Activated CD4-positive, CD25-positive, alpha-beta regulatory T cell treated with anti-CD3 and anti-CD28 coated beads, Interleukin-2, amount 50 U/mL, for 16 hours (primary cell): Measurements from ENCODE around the gene RNF223.
"Not testable (repeated sequence)": the region's sequence is repeated elsewhere in the genome, so short reads cannot be mapped to it uniquely, and the experiment has no call there.

Source experiments
- DNase-seq: peaks from one replicate; pipeline ENCODE4 v3.0.0-alpha.2; 2020; ENCODE audit warnings: low read depth, low spot score

Gene RNF223

DNA sequence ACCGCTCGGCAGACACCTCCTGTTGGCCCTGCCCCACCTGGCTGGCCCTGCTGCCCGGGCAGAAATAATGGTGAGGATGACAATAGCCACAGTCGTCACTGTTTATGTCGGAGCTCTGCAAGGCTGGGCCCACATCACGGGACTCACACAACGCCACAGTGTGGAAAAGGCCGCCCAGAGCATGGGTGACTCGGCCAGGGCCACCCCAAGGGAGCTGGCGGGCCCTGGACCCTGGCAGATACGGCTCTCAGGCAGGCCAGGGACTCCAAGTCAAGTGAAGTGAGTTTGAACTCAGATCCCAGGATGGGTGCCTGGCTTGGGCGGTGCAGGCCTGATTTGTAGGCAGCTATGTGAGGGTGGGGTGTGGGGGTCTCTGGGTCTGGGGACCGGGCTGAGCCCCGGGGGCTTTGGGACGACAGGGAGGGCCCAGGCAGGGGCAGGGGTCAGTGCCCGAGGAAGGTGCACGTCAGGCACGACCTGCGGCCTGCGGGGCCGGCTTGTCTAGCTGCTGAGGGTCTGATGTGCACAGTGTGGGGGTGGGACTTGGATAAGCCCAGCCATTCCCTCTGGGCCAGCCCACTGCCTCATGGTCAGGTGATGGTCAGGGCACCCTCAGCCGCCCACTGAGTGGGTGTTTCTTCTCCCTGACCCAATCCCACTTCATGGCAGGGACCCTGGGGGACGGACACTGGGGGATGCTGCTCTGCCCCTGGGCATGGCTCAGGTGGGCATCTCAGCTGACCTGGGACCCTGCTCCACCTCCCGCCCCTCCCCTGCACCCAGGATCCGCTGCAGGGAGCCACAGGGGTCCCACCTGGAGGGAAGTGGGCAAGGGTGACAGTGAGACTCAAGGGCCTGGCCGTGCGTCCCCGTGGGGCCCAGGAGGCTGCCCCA, 1.0 kb downstream of the RNF223 start:
- DNase-seq = no peak

- DNase-seq = no peak
These were observed 1.7 kb downstream of the RNF223 start for GRCh38 chr1:1072299-1072848.

- DNase-seq = no peak
These were observed 2.4 kb downstream of the RNF223 start for GRCh38 chr1:1071486-1072298.

GRCh38 chr1:1069711-1070676, 4.1 kb downstream of the RNF223 start:
- no peak for DNase-seq

DNA sequence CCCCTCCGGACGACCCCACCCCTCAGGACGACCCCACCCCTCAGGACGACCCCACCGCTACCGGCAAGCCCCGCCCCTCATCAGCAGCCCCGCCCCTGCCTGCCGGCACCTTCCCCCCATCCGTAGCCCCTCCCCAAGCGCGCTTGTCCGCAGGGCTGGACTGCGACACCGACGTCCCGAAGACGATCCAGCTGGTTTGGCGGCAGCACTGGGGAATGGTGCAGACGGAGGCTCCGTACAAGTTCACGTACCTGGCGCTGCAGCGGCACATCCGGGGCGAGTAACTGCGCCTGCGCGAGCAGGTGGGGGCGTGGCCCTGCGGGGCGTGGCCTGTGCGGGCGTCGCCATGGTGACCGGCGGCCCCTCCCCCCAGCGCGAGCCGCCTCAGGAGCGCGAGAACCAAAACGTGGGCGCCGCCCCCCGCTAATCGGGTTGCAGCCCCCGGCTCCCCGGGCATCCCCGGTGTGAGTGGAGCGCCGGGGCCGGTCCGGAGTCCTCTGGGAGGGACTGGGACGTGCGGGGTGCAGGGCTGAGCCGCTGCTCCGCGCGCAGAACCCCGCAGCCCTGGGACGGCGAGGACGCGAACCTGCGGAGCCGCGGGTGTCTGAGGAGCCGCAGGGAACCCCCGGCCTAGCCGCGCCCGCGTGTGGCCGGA, 4.9 kb downstream of the RNF223 start:
- DNase-seq = peak; percentile 81

- no peak for DNase-seq
These were observed 5.5 kb downstream of the RNF223 start for GRCh38 chr1:1068517-1069055.

GRCh38 chr1:1067860-1068516, 6.1 kb downstream of the RNF223 start:
- DNase-seq = no peak

- no peak for DNase-seq
These were observed 6.7 kb downstream of the RNF223 start for GRCh38 chr1:1067284-1067859.

DNA sequence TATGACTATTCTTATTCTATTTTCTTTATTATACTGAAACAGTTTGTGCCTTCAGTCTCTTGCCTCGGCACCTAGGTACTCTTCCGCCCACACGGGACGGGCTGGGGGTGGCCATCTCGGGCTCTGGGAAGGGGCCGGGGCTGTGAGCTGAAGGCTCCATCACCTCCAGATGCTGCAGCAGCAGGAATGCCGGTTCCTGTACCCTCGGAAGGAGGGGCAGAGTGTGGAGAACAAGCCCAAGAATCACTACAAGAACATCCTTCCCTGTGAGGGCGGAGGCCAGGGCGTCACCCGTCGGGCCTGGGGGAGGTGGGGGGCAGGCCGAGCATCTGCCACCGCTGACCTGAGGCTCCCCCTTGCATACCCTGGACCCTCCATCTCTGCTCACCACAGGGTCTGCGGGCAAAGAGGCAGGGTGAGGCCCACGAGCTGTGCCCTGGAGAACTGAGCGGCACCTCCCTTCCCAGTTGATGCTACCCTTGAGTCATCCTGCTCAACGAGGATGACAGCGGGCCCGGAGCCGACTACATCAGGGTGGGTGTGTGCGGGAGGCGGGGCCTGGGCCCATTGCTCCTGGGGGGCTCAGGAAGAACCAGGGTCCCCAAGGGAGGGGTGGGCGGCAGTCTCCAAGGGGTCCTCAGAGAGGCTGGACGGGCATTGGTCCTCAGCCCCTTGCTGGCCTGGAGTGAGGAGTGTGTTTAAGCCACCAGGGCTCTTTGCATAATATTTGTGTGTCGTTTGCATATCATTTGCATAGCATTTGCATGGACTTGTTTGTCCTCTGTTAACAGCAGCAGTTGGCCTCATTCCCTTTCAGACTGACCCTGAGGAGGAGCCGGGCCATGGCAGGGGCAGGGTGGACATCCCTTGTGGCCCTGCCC, 7.5 kb downstream of the RNF223 start:
- no peak for DNase-seq

DNA sequence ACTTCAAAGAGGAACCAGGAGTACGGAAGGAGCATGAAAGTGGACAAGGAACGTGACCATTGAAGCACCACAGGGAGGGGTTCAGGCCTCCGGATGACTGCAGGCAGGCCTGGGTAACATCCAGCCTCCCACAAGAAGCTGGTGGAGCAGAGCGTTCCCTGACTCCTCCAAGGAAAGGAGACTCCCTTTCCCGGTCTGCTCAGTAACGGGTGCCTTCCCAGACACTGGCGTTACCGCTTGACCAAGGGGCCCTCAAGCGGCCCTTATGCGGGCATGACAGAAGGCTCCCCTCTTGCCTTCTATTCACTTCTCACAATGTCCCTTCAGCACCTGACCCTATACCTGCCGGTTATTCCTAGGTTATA, 8.2 kb downstream of the RNF223 start:
- DNase-seq = not testable (repeated sequence)

GRCh38 chr1:1065265-1065939, 8.7 kb downstream of the RNF223 start:
- no peak for DNase-seq

DNA sequence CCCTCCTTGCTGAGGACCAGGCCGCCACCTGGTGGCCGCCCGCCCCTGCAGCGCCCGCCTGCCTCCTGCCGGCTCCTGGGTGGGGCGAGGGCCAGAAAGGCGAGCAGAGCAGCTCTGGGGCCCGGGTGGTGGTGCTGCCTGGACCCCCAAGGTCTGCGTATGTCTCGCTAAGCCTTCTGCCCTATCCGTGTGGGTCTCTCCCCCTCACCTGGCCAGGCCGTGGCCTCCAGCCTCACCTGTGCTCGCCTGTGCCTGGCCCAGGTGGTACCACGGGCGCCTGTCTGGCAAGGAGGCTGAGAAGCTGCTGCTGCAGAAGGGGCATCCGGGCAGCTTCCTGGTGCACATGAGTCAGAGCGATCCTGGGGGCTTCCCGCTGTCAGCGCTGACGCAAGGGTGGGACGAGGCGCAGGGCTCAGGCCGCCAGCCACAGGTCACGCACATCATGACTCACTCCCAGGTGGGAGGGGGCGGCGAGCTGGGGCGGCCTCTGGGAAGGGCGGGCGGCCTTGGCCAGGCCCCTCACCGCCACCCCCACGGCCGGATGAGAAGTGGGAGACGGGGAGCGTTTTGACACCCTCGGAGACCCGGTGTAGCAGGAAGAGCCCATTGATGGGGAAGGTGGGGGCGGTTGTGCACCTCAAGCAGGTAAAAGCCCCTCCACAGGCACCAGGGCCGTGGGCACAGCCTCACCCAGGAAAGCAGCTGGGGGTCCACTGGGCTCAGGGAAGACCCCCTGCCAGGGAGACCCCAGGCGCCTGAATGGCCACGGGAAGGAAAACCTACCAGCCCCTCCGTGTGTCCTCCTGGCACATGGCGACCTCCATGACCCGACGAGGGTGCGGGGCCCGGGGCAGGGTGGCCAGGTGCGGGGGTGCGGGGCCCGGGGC, 9.9 kb downstream of the RNF223 start:
- peak; percentile 67 for DNase-seq

DNA sequence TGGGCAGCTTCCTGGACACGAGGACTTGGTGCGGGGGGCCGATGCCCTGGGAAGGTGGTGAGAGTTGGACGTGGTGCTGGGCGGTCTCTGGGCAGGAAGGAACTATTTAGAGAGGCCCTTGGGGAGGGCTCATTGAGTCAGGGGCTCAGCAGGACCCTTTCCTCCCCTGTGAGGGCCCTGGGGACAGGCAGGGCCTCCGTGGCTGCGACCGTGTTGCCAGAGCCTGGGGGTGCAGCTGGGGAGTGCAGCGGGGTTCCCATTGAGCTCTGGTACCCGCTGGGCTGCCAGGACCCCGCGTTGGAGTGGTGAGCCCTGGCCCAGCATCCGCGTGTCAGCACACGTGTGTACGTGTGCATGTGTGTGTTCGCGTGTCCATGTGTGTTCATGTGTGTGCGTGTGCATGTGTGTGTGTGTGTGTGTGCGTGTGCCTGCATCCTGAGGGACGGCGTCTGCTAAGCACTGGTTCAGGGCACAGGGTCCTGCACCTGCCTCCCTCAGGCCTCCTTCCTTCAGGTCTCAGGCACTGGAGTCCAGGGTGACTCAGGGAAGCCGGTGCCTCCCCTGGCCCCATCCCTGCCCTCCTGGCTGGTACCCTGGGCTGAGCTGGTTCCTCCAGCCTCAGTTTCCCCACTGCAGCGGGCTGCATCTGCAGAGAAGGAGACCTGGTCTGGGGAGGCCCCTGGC, 10.7 kb downstream of the RNF223 start:
- DNase-seq = no peak

DNA sequence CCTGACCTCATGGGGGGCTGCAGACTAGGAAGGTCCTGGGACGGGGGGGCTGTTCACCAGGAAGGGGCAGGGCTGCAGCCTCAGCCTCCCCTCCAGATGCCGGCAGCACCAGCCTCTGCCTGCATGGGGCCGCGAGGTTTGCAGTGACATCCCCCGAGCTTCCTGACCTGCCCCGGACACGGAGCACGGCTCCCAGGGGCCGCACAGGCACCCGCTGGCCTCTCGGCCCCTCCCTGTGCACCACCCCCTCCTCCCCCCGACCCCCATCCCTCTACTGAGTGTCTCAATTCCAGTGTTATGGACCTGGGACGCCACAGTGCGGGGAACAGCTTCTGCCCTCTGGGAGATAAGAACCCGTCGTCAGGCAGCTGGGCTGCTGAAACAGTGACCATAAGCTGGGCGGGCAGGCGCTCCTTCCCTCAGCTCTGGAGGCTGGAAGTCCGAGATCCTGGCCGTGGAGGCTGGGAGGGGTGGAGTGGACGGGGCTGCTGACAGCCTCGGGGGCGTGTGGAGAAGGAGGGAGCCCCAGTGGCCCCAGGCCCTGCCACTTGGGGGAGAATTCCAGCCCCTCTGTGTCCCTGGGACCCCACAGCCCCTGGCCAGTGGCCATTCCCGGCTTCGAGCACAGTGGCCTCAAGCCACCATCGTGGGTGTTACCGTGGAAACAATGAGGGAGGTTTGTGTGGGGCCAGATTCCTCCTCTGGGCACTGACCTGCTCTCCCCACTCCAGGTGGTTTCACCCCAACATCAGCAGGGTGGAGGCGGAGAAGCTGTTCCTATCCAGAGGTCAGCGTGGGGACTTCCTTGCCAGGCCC, 11.6 kb downstream of the RNF223 start:
- DNase-seq = no peak

DNA sequence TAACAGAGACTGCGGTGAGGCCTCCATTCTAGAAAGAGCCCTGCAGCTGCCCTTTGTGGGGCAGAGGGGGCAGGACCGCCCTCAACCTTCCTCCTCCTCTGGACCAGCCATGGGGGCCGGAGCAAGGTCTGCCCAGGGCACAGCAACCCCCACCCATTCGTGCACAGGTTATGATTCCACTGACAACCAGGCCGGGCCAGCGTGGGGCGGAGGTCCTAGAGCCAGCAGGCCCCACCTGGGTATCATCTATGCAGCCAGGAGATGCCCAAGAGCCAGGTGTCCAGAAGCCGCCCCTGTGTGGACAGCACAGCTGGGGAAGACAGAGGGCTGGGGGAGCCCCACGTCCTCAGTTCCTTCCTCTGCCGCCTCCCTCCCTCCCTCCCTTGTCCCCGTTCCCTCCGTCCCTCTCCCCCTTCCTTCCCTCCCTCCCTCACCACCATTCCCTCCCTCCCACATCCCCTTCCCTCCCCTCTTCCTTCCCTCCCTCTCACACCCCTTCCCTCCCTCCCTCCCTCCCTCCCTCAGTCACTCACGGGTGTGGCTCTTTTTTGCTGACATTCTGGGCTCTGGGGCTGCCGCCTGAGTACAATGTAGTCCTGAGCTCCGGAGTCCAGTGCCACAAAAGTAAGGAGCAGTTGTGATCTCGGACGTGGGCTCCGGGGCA, 12.3 kb downstream of the RNF223 start:
- no peak for DNase-seq
